ENCODE data around the gene SLC38A10. TPM values are rescaled to one million over a fixed set of nuclear protein-coding genes. Genes with fewer than 3 reads are reported as not detected.
A peak's percentile ranks its signal among the peaks of the same experiment; 100 is the strongest.

SLC38A10 gene
- polyA plus RNA-seq, 5 donors, result 45.3 to 93.6 (median 52.3) TPM

GRCh38 chr17:81332914-81333528 is 37.9 kb upstream of the SLC38A10 start:
- DNase-seq, result no peak

DNA sequence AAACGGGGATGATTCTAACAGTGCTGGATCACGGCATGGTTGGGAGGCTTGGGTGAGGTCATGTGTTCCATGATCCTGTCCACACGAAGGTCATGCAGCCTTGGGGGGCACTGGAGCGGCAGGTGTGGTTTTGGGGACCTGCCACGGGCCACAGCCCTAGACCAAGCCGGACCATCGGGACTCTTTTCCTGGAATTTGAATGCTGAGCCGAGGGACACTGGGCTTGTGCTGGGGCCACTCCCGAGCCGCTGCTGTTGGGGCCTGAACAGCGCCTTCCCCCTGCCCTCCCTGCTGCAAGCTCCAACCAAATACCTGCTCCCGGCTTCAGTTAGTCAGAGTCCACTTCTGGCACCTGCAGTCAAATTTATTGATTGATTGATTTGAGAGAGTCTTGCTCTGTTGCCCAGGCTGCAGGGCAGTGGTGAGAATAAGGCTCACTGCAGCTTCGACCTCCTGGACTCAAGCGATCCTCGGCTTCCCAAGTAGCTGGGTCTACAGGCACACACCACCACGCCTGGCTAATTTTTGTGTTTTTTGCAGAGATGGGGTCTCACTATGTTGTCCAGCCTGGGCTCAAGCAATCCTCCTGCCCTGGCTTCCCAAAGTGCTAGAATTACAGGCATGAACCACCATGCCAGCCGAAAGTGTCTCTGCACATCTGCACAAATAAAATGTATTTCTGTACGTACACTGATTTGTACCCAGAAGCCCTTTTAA is 37.2 kb upstream of the SLC38A10 start:
- DNase-seq, result no peak

DNA sequence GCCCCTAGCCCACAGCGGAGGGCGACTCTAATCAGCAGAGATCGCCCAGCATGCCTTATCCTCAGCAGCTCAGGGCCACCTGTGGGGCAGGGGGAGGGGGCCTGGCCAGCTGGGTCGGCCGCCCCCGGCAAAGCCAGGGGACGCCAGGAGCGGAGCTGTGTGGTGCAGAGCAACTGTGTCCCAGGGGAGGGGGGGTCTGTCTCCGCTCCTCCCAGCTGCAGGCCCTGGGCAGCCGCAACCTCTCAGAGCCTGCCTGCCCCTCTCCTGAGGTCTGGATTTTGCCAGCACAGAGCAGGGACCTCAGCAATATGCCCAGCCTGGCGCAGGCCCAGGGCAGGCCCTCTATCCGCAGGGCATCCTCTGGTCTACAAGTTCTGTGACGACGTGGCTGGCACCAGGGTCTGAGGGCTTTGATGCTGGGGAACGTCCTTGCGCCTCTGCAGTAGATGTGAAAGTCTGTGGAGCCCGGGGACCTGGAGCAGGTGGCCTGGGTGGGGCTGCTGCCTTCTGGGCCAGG is 36.5 kb upstream of the SLC38A10 start:
- no peak for DNase-seq

DNA sequence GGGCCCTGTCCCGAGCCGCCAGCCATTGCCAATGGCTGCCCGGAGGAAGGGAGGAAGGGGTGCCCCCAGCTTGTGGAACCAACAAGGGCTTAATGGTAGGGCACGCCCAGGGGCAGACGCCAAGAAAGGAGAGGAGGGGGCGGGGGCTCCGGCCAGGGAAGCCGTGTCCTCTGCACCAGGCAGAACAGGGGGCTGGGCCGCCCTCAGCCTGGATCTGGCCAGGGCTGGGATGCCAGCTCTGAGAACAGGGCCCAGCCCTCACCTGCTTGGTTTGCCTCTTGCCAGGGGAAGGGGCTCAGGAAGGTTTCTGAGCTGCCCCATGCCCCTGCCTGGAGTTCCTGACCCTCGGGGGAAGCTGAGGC is 35.8 kb upstream of the SLC38A10 start:
- no peak for DNase-seq

- DNase-seq, result peak in 1 of 2 donors; percentile 50
These were observed 35.1 kb upstream of the SLC38A10 start for GRCh38 chr17:81329927-81330883.

GRCh38 chr17:81328978-81329926 is 34.1 kb upstream of the SLC38A10 start:
- DNase-seq, result peak in 1 of 2 donors; percentile 55

DNA sequence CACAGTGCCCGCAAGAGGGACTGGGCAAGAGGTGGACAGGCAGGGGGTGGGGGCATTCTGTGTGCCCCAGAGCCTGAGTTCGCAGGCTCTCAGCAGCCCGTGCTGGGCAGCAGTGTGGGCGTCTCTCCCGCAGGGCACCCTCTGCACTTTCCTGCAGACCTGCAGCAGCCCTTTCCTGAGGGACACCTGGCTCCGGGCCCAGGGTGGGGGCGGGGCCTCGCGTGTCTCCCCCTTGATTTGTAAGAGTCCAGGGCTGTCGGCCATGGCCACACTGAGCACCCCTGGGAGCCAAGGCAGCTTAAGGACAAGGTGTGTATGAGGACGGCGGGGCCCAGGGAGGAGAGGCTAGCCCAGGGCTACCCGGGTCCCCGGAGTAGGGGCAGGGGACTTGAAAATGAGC is 33.4 kb upstream of the SLC38A10 start:
- DNase-seq, result no peak

GRCh38 chr17:81325714-81326358 is 30.7 kb upstream of the SLC38A10 start:
- DNase-seq, result no peak

DNA sequence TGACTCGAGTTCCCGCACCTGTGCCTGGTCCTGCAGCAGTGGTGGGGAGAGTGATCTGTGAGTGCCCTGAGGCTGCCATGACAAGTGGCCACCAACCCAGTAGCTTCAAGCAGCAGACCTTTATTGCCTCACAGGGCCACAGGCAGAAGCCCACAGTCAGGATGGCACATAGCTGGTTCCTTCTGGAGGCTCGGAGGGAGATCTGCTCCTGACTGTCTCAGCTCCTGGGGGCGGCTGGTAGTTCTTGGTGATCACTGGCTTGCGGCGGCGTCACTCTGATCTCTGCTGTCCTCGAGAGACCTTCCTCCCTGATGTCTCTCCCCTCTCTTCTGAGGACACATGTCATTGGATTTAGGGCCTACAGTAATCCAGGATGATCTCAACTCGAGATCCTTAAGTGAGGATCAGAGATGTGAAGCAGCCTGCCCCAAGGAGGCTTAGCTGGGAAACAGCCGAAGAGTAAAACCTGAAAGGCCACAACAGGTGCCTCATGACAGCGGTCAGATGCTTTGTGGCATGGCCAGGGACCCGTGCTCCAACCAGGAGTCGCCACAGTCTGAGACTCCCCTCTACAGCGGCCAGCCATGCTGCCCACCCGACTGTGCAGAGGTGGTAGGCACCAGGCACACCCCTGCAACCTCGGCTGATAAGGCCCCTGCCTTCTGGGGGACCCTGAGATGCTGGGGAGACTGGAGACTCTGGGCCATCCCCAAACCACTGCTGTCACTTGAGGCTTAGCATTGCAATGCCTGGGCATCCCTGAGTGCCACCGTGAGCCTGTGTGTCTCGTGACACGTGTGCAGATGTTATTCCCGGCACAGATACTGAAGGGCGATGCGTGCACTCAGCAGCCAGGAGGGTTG is 30.0 kb upstream of the SLC38A10 start:
- DNase-seq, result no peak

DNA sequence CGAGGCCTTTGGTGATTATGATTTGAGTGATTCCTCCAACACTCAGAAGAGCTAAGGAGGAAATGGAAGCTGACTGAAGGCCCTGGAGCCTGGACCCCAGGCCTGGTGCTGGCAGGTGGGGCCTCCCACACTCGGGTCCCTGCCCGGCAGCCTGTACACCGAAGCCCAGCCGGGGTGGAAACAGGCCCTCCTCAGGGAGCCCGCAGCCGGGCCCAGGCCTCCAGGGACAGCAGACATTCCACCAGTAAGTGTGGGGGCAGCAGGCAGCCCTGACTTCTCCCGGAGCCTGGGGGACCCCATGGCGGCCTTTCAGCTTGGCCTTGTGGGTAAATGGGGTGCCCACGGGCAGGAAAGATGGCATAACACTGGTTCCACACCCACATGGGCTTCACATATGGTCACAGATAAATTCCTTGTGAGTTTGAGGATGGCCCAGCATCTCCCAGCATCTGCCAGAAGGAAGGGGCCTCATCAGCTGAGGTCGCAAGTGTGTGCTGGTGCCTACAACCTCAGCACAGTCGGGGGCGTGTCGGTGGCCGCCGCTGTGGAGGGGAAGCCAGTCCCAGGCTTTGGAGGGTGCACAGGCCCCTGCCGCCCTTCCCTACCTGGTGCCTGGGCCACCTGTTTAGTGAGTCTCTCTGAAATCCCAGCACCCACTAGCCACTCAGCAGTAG is 29.2 kb upstream of the SLC38A10 start:
- no peak for DNase-seq

DNA sequence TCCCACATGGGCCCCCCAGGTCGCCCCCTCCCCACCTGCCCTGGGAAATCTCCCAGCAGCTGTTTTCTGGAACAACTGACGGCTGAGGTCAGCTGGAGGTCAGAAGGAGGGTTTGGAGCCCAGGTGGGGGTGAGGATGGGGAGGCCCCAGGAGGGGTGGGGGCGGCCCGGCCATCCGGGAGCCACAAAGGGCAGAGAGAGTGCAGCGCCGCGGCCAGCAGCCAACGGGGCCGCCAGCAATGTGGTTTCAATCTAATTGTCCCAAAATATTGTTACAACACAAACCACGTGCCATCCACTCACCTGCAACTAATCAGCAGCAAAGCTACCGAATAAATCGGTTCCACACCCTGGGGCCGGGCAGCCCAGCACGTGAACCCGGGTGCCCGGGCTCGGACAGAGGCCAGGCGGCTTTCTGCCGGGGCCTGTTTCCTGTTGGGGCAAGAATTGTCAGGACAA is 28.3 kb upstream of the SLC38A10 start:
- no peak for DNase-seq

DNA sequence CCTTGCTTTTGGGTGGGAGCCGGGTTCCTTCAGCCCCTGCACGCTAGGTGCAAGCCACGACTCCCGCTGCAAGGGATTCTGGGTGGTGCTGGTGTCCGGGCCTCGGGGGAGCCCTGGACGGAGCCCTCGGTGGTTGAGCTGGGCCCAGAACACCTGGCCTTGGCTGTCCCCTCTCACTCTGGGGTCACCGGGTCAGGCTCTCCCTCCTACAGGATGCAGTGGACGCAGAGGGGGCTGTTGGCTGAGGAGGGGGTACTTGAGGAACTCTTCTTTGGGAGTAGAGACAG is 27.9 kb upstream of the SLC38A10 start:
- DNase-seq, result no peak

DNA sequence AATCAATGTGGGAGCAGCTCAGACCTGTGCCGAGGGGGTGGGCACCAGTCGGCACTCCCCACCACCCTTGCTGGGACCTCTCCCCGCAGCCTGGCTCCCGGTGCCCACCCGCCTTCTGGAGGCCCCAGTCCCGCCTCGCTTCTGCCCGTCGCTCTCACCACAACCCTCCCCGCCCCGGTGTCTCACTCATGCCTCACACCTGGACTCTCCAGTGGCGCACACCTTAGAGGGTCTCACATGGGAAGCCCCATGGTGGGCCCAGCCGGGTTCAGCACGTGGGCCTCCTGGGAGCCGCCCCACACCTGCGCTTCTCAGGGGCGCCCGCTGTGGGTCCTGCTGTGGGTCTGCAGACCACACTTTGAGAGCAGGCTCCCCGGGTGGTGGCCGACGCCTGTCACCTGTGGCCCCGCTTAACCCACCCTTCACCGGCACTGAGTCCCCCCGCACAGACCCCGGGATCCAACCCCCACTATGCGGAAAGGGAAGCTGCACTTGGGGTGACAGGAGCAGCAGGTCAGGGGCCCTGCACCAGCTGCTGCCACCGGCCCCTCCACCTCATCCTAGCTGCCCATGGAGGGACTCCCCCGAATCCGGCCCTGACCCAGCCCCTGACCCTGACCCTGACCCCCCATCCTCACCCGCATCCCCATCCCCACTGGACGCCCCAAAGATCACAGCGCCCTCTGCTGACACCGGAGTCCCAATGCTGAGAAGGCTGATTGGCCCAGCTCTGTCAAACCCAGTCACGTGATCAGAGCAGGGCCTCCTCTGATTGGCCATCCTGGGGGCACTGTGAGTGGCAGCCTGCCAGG is 27.4 kb upstream of the SLC38A10 start:
- DNase-seq, result no peak

- DNase-seq, result no peak
These were observed 23.0 kb upstream of the SLC38A10 start for GRCh38 chr17:81317961-81318605.

- no peak for DNase-seq
These were observed 22.4 kb upstream of the SLC38A10 start for GRCh38 chr17:81317530-81317821.

- DNase-seq, result no peak
These were observed 20.8 kb upstream of the SLC38A10 start for GRCh38 chr17:81315885-81316391.

- DNase-seq, result no peak
These were observed 20.2 kb upstream of the SLC38A10 start for GRCh38 chr17:81315129-81315884.
